Stimulated activated naive CD8-positive, alpha-beta T cell treated with anti-CD3 and anti-CD28 coated beads, Interleukin-15, Interleukin-2, amounts not matched to agents 100 U/mL and 50 U/mL, for 24 hours (primary cell): ENCODE results near the gene MICALL2.
A peak's percentile ranks its signal among the peaks of the same experiment; 100 is the strongest.

Experiments used
- ATAC-seq: fragments of 150-1000 bp; cut with Tn5 transposase; one replicate; pipeline ENCODE4 v1.10.0; 2021
- DNase-seq: peaks from one replicate; pipeline ENCODE4 v3.0.0; 2021

Gene MICALL2

GRCh38 chr7:1493129-1493528 lies 33.9 kb upstream of the MICALL2 start:
- DNase-seq (no peak), ATAC-seq (no peak)

- DNase-seq (no peak), ATAC-seq (no peak)
Measured at GRCh38 chr7:1492640-1493039, 33.4 kb upstream of the MICALL2 start.

GRCh38 chr7:1492221-1492620 lies 33.0 kb upstream of the MICALL2 start:
- DNase-seq: no peak
- no peak for ATAC-seq

- no peak for ATAC-seq
Measured at GRCh38 chr7:1490837-1491236, 31.6 kb upstream of the MICALL2 start.

GRCh38 chr7:1489336-1489735 lies 30.1 kb upstream of the MICALL2 start:
- no peak for DNase-seq
- no peak for ATAC-seq

More at GRCh38 chr7:1490837-1491236, 31.6 kb upstream of the MICALL2 start:
- no peak for DNase-seq

GRCh38 chr7:1488016-1488415 lies 28.7 kb upstream of the MICALL2 start:
- DNase-seq (no peak), ATAC-seq (no peak)

GRCh38 chr7:1487466-1487865 lies 28.2 kb upstream of the MICALL2 start:
- DNase-seq (no peak), ATAC-seq (no peak)

- DNase-seq: no peak
- no peak for ATAC-seq
Measured at GRCh38 chr7:1486571-1486970, 27.3 kb upstream of the MICALL2 start.

GRCh38 chr7:1485156-1485555 lies 25.9 kb upstream of the MICALL2 start:
- DNase-seq: no peak

GRCh38 chr7:1484569-1484968 lies 25.3 kb upstream of the MICALL2 start:
- DNase-seq: no peak
- no peak for ATAC-seq

More at GRCh38 chr7:1485156-1485555, 25.9 kb upstream of the MICALL2 start:
- no peak for ATAC-seq

GRCh38 chr7:1483536-1484505 lies 24.6 kb upstream of the MICALL2 start:
- ATAC-seq (no peak), DNase-seq (no peak)

GRCh38 chr7:1483079-1483478 lies 23.8 kb upstream of the MICALL2 start:
- no peak for ATAC-seq
- no peak for DNase-seq

- ATAC-seq (no peak), DNase-seq (no peak)
Measured at GRCh38 chr7:1481300-1481699, 22.0 kb upstream of the MICALL2 start.

- ATAC-seq (no peak), DNase-seq (no peak)
Measured at GRCh38 chr7:1480670-1481069, 21.4 kb upstream of the MICALL2 start.

- no peak for ATAC-seq
- no peak for DNase-seq
Measured at GRCh38 chr7:1479287-1479686, 20.0 kb upstream of the MICALL2 start.

- ATAC-seq (no peak), DNase-seq (no peak)
Measured at GRCh38 chr7:1478480-1478879, 19.2 kb upstream of the MICALL2 start.

- DNase-seq (no peak), ATAC-seq (no peak)
Measured at GRCh38 chr7:1476859-1477258, 17.6 kb upstream of the MICALL2 start.

GRCh38 chr7:1475991-1476390 lies 16.7 kb upstream of the MICALL2 start:
- no peak for ATAC-seq
- DNase-seq: no peak

- no peak for ATAC-seq
- no peak for DNase-seq
Measured at GRCh38 chr7:1475393-1475792, 16.1 kb upstream of the MICALL2 start.

- ATAC-seq: no peak
- no peak for DNase-seq
Measured at GRCh38 chr7:1474736-1475135, 15.5 kb upstream of the MICALL2 start.

- peak; percentile 77 for ATAC-seq
- DNase-seq: peak; percentile 88
Measured at GRCh38 chr7:1473864-1474512, 14.7 kb upstream of the MICALL2 start.

- ATAC-seq (no peak), DNase-seq (no peak)
Measured at GRCh38 chr7:1470901-1471300, 11.6 kb upstream of the MICALL2 start.

GRCh38 chr7:1468643-1469298 lies 9.5 kb upstream of the MICALL2 start:
- ATAC-seq (no peak), DNase-seq (no peak)
